Mammary epithelial cell (primary cell): ENCODE measurements around the gene SNTG2.

ENCODE experiments used
- EZH2 ChIP-seq: IDR thresholded peaks from 2 replicates; pipeline ENCODE4 v1.6.1; 2012; ENCODE audit warnings: low read length, inconsistent platforms, borderline replicate concordance
- TF ChIP-seq, protein P1 (sequence below), 2 donors: IDR thresholded peaks in 1 of 2; conservative IDR thresholded peaks in 1 of 2; 2 replicates each; pipeline ENCODE4 v1.5.1; 2011 to 2012; ENCODE audit warnings: inconsistent platforms in 2 of 2, low read length in 2 of 2, mild to moderate bottlenecking in 2 of 2, control low read depth in 1 of 2, low read depth in 1 of 2; ENCODE audit not compliant: insufficient read depth in 1 of 2; ENCODE audit errors: extremely low read depth in 1 of 2

DNA sequence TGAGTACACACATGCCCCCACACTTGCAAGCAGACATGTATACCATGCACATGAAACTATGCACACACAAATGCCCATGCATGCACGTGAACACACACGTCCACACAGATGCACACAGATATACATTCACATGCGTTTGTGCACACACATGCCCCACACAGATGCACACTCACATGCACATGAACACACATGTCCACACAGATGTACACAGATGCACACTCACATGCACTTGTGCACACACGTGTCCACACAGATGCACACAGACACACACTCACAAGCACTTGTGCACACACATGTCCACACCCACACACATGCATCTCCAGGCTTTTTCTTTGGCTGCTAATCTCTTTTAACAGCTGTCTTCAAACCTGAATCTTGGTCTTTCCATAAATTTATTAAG is 31.1 kb downstream of the SNTG2 start:
- TF ChIP-seq, protein P1, sequence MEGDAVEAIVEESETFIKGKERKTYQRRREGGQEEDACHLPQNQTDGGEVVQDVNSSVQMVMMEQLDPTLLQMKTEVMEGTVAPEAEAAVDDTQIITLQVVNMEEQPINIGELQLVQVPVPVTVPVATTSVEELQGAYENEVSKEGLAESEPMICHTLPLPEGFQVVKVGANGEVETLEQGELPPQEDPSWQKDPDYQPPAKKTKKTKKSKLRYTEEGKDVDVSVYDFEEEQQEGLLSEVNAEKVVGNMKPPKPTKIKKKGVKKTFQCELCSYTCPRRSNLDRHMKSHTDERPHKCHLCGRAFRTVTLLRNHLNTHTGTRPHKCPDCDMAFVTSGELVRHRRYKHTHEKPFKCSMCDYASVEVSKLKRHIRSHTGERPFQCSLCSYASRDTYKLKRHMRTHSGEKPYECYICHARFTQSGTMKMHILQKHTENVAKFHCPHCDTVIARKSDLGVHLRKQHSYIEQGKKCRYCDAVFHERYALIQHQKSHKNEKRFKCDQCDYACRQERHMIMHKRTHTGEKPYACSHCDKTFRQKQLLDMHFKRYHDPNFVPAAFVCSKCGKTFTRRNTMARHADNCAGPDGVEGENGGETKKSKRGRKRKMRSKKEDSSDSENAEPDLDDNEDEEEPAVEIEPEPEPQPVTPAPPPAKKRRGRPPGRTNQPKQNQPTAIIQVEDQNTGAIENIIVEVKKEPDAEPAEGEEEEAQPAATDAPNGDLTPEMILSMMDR (conservative IDR thresholded peaks at IDR 0.05 in 1 of 2, IDR thresholded peaks at IDR 0.05 in 1 of 2; ENCODE audit: extremely low read depth in 1 of 2, insufficient read depth in 1 of 2, low read depth in 1 of 2, low read length in 2 of 2) = no peak
- TF ChIP-seq EZH2 = no peak
